Measurements from ENCODE around the gene CEACAM1.
"Not testable (repeated sequence)": the region's sequence is repeated elsewhere in the genome, so short reads cannot be mapped to it uniquely, and the experiment has no call there.

CEACAM1 gene

DNA sequence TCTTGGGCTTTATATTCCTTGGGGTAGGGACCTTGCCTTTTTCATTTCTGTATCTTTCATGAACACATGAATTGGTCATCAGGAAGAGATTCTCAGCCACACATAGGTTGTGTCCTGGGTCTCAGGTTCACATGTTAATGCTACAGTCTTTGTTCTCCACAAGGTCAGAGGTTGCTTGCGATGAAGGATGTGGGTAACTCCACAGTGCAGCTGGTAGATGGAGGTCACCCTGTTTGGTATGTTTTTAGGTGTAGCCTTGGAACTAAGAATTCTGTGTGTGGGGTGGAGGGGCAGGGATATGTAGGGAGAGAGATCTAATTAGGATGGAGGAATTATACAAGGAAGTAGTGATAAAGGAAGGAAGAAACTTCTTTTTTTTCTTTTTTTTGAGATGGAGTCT is 23.2 kb downstream of the CEACAM1 start:
- Histone ChIP-seq H4K91ac (ENCODE audit: low read length) (no peak overlapping the region), H3K14ac (ENCODE audit: low read length in 2 of 2) (no peak overlapping the region), H3K4ac (ENCODE audit: low read depth in 1 of 2, low read length in 2 of 2) (no peak overlapping the region), H2BK120ac (ENCODE audit: low read depth, low read length) (no peak overlapping the region), H3K4me3 (ENCODE audit: insufficient read depth in 1 of 2, low read depth in 1 of 2, low read length in 2 of 2) (no peak overlapping the region), H3K27ac (ENCODE audit: low read length, poor library complexity, severe bottlenecking) (no peak overlapping the region), H3K4me1 (ENCODE audit: control insufficient read depth, insufficient read depth, low read depth, low read length) (no peaks in the 10 kb centered on the region), H2BK15ac (ENCODE audit: low read depth, poor library complexity, severe bottlenecking) (no peak overlapping the region), H2AFZ (ENCODE audit: low read depth, low read length) (no peak overlapping the region), H4K8ac (ENCODE audit: low read length) (no peak overlapping the region), H3K9me3 (ENCODE audit: control insufficient read depth, low read length) (no peaks in the 10 kb centered on the region), H3K23ac (ENCODE audit: low read length in 2 of 2) (no peak overlapping the region), H3K79me1 (replicated peaks; ENCODE audit: low read length, poor library complexity, severe bottlenecking) (no peaks in the 10 kb centered on the region), H2BK5ac (ENCODE audit: low read depth, low read length, poor library complexity, severe bottlenecking) (no peak overlapping the region), H3K9ac (ENCODE audit: low read length) (no peak overlapping the region), H3K27me3 (ENCODE audit: control insufficient read depth in 1 of 2, insufficient read depth in 1 of 2, low read length in 2 of 2) (peaks cover 7 to 40% of the 10 kb centered on the region in 2 experiments), H3K18ac (ENCODE audit: low read depth in 1 of 2, low read length in 2 of 2) (no peak overlapping the region), H3K4me2 (ENCODE audit: low read length, poor library complexity, severe bottlenecking) (no peak overlapping the region), H2AK5ac (ENCODE audit: low read length, severe bottlenecking) (no peak overlapping the region), H3K36me3 (ENCODE audit: control insufficient read depth in 1 of 2, insufficient read depth in 2 of 2, low read depth in 1 of 2, low read length in 2 of 2) (no peaks in the 10 kb centered on the region), H2BK12ac (ENCODE audit: low read length in 2 of 2) (no peak overlapping the region)
- WGBS: 96% methylated on average over 1 of the region's 1 CpG
- DNase-seq: no peak

DNA sequence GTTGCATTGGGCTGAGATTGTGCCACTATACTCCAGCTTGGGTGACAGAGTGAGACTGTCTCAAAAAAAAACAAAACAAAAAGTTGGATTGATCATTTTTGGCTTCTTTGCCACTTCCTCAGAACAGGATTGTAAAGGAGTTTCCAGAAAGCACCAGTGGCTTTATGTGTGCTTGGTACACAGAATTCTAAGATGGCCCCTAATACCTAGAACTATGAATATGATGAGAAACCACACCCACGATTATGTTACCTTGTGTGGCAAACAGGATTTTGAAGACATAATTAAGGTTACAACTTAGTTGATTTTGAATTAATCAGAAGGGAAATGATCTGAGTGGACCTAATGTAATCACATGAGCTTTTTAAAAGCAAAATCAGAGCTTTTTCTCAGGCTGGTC is 26.5 kb downstream of the CEACAM1 start:
- Histone ChIP-seq H3K9me3 (ENCODE audit: control insufficient read depth, low read length) (no peaks in the 10 kb centered on the region), H3K79me1 (replicated peaks; ENCODE audit: low read length, poor library complexity, severe bottlenecking) (no peaks in the 10 kb centered on the region), H2BK12ac (ENCODE audit: low read length in 2 of 2) (no peak overlapping the region), H2BK120ac (ENCODE audit: low read depth, low read length) (no peak overlapping the region), H3K18ac (ENCODE audit: low read depth in 1 of 2, low read length in 2 of 2) (no peak overlapping the region), H3K23ac (ENCODE audit: low read length in 2 of 2) (no peak overlapping the region), H4K8ac (ENCODE audit: low read length) (no peak overlapping the region), H3K9ac (ENCODE audit: low read length) (no peak overlapping the region), H3K27ac (ENCODE audit: low read length, poor library complexity, severe bottlenecking) (no peak overlapping the region), H3K14ac (ENCODE audit: low read length in 2 of 2) (no peak overlapping the region), H3K4me3 (ENCODE audit: insufficient read depth in 1 of 2, low read depth in 1 of 2, low read length in 2 of 2) (no peak overlapping the region), H2AFZ (ENCODE audit: low read depth, low read length) (no peak overlapping the region), H4K91ac (ENCODE audit: low read length) (no peak overlapping the region), H3K27me3 (ENCODE audit: control insufficient read depth in 1 of 2, insufficient read depth in 1 of 2, low read length in 2 of 2) (peaks cover 7 to 30% of the 10 kb centered on the region in 2 experiments), H2BK15ac (ENCODE audit: low read depth, poor library complexity, severe bottlenecking) (no peak overlapping the region), H3K4me1 (ENCODE audit: control insufficient read depth, insufficient read depth, low read depth, low read length) (peaks cover 2% of the 10 kb centered on the region), H3K4ac (ENCODE audit: low read depth in 1 of 2, low read length in 2 of 2) (no peak overlapping the region), H2AK5ac (ENCODE audit: low read length, severe bottlenecking) (no peak overlapping the region), H3K36me3 (ENCODE audit: control insufficient read depth in 1 of 2, insufficient read depth in 2 of 2, low read depth in 1 of 2, low read length in 2 of 2) (no peaks in the 10 kb centered on the region), H2BK5ac (ENCODE audit: low read depth, low read length, poor library complexity, severe bottlenecking) (no peak overlapping the region), H3K4me2 (ENCODE audit: low read length, poor library complexity, severe bottlenecking) (no peak overlapping the region)
- WGBS: 94% methylated on average over 1 of the region's 1 CpG
- no peak for DNase-seq

DNA sequence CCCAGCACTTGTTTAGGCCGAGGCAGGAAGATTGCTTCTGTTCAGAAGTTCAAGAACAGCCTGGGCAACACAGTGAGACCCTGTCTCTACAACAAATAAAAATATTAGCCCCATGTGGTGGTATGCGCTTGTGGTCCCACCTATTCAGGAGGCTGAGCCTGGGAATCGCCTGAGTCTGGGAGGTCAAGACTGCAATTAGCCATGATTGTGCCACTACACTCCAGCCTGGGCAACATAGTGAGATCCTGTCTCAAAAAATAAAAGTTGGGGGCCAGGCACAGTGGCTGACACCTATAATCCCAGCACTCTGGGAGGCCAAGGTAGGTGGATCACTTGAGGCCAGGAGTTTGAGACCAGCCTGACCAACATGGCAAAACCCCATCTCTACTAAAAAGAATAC is 27.0 kb downstream of the CEACAM1 start:
- H3K4me1 ChIP-seq (ENCODE audit: control insufficient read depth, insufficient read depth, low read depth, low read length); H3K4ac ChIP-seq (ENCODE audit: low read depth in 1 of 2, low read length in 2 of 2); H2AFZ ChIP-seq (ENCODE audit: low read depth, low read length); H4K8ac ChIP-seq (ENCODE audit: low read length); H3K36me3 ChIP-seq (ENCODE audit: control insufficient read depth in 1 of 2, insufficient read depth in 2 of 2, low read depth in 1 of 2, low read length in 2 of 2); H3K4me2 ChIP-seq (ENCODE audit: low read length, poor library complexity, severe bottlenecking); H3K9ac ChIP-seq (ENCODE audit: low read length); H2BK15ac ChIP-seq (ENCODE audit: low read depth, poor library complexity, severe bottlenecking); H3K27ac ChIP-seq (ENCODE audit: low read length, poor library complexity, severe bottlenecking); H3K79me1 ChIP-seq (replicated peaks; ENCODE audit: low read length, poor library complexity, severe bottlenecking); H3K18ac ChIP-seq (ENCODE audit: low read depth in 1 of 2, low read length in 2 of 2); H2BK120ac ChIP-seq (ENCODE audit: low read depth, low read length); DNase-seq; H3K4me3 ChIP-seq (ENCODE audit: insufficient read depth in 1 of 2, low read depth in 1 of 2, low read length in 2 of 2); H2BK5ac ChIP-seq (ENCODE audit: low read depth, low read length, poor library complexity, severe bottlenecking); H3K9me3 ChIP-seq (ENCODE audit: control insufficient read depth, low read length); H2AK5ac ChIP-seq (ENCODE audit: low read length, severe bottlenecking); H2BK12ac ChIP-seq (ENCODE audit: low read length in 2 of 2); H4K91ac ChIP-seq (ENCODE audit: low read length); H3K14ac ChIP-seq (ENCODE audit: low read length in 2 of 2); H3K23ac ChIP-seq (ENCODE audit: low read length in 2 of 2): not testable (repeated sequence)
- 82% methylated on average over 3 of the region's 3 CpGs for WGBS
- H3K27me3 ChIP-seq (ENCODE audit: control insufficient read depth in 1 of 2, insufficient read depth in 1 of 2, low read length in 2 of 2): peaks cover 7 to 30% of the 10 kb centered on the region in 2 experiments

DNA sequence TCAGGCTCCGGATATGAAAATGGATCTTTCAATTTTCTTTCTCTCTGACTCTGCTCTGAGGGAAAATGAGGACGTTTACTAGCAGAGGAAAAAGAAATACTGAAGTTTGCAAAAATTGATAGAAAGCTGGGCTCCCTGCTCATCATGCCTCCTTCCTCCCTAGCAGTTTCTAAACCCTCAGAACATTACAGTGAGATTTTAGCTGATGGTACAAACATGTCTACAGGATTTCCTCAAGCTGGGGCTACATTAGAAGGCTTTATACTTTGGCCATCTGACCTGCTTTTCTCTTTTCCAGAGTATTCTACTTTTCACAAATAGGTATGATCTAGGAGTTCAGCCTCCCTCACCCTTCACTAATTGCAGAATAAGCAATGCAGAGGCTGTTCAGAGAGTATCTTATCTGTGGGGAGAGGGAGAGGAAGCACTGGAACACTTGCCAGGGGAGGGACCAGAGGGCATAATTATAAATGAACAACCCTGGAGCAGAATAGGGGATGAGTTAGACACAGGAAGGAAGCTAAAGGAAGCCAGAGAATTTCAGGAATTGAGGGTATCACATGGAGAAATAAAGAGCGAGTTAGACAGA is 30.0 kb downstream of the CEACAM1 start:
- no peak overlapping the region for H2BK120ac ChIP-seq (ENCODE audit: low read depth, low read length)
- no peak overlapping the region for H2AK5ac ChIP-seq (ENCODE audit: low read length, severe bottlenecking)
- 100% methylated on average over 1 of the region's 3 CpGs for WGBS
- peaks cover 0 to 29% of the 10 kb centered on the region in 2 experiments for H3K27me3 ChIP-seq (ENCODE audit: control insufficient read depth in 1 of 2, insufficient read depth in 1 of 2, low read length in 2 of 2)
- no peak overlapping the region for H4K91ac ChIP-seq (ENCODE audit: low read length)
- H3K23ac ChIP-seq (ENCODE audit: low read length in 2 of 2): no peak overlapping the region
- H3K9me3 ChIP-seq (ENCODE audit: control insufficient read depth, low read length): no peaks in the 10 kb centered on the region
- no peak overlapping the region for H3K14ac ChIP-seq (ENCODE audit: low read length in 2 of 2)
- H3K9ac ChIP-seq (ENCODE audit: low read length): no peak overlapping the region
- H2BK15ac ChIP-seq (ENCODE audit: low read depth, poor library complexity, severe bottlenecking): no peak overlapping the region
- peaks cover 2% of the 10 kb centered on the region for H3K4me1 ChIP-seq (ENCODE audit: control insufficient read depth, insufficient read depth, low read depth, low read length)
- H4K8ac ChIP-seq (ENCODE audit: low read length): no peak overlapping the region
- H2BK5ac ChIP-seq (ENCODE audit: low read depth, low read length, poor library complexity, severe bottlenecking): no peak overlapping the region
- no peak overlapping the region for H3K4me3 ChIP-seq (ENCODE audit: insufficient read depth in 1 of 2, low read depth in 1 of 2, low read length in 2 of 2)
- H3K18ac ChIP-seq (ENCODE audit: low read depth in 1 of 2, low read length in 2 of 2): no peak overlapping the region
- peak overlapping the region; percentile 74 for H3K27ac ChIP-seq (ENCODE audit: low read length, poor library complexity, severe bottlenecking)
- H2AFZ ChIP-seq (ENCODE audit: low read depth, low read length): no peak overlapping the region
- H2BK12ac ChIP-seq (ENCODE audit: low read length in 2 of 2): no peak overlapping the region
- no peak overlapping the region for H3K4me2 ChIP-seq (ENCODE audit: low read length, poor library complexity, severe bottlenecking)
- DNase-seq: no peak
- H3K36me3 ChIP-seq (ENCODE audit: control insufficient read depth in 1 of 2, insufficient read depth in 2 of 2, low read depth in 1 of 2, low read length in 2 of 2): no peaks in the 10 kb centered on the region
- H3K4ac ChIP-seq (ENCODE audit: low read depth in 1 of 2, low read length in 2 of 2): no peak overlapping the region
- H3K79me1 ChIP-seq (replicated peaks; ENCODE audit: low read length, poor library complexity, severe bottlenecking): no peaks in the 10 kb centered on the region
